Adrenal gland (tissue), 12 donors: ENCODE measurements around the gene FKBP9. TPM values are rescaled to one million over a fixed set of nuclear protein-coding genes. Genes with fewer than 3 reads are reported as not detected.
A peak's percentile ranks its signal among the peaks of the same experiment; 100 is the strongest.

Experiments used
- DNase-seq, 7 donors: peaks; one replicate each; pipeline ENCODE4 v3.0.0-alpha.2; 2019 to 2020
- H3K27ac ChIP-seq, 5 donors: fragments of 200-600 bp; sonication (generic) in 4 of 5; 1 replicate in 3 of 5; 2 replicates in 2 of 5; pipeline versions ENCODE4 v1.5.1 to v1.8.0; 2016 to 2020; ENCODE audit warnings: mild to moderate bottlenecking in 1 of 5
- H3K27me3 ChIP-seq: fragments of 200-600 bp; 2 replicates; pipeline ENCODE4 v1.8.0; 2021
- H3K36me3 ChIP-seq, 2 donors: fragments of 200-600 bp; replicated peaks in 1 of 2; 1 replicate in 1 of 2; 2 replicates in 1 of 2; pipeline versions ENCODE4 v1.5.1 to v1.8.0; 2018 to 2022
- H3K4me1 ChIP-seq, 2 donors: fragments of 200-600 bp; replicated peaks in 1 of 2; 1 replicate in 1 of 2; 2 replicates in 1 of 2; pipeline versions ENCODE4 v1.5.1 to v1.8.0; 2018 to 2021
- H3K4me3 ChIP-seq, 4 donors: fragments of 200-600 bp; sonication (generic) in 3 of 4; one replicate each; pipeline ENCODE4 v1.5.1; 2016 to 2018
- H3K9me3 ChIP-seq, 3 donors: fragments of 200-600 bp; sonication (generic) in 1 of 3; replicated peaks in 1 of 3; 1 replicate in 2 of 3; 2 replicates in 1 of 3; pipeline versions ENCODE4 v1.5.1 to v1.8.0; 2016 to 2021
- POLR2A ChIP-seq, 2 donors: fragments of 450-650 bp; IDR thresholded peaks; one replicate each; pipeline ENCODE4 v1.6.1; 2017; ENCODE audit warnings: antibody characterized with exemption in 2 of 2, mild to moderate bottlenecking in 2 of 2, moderate library complexity in 1 of 2
- WGBS, 4 donors: extraction: QIAGEN DNeasy Blood & Tissue Kit in 2 of 4; methylation state at CpG; one replicate each; pipeline versions ENCODE4 v1.1.5 to v1.1.7; 2013 to 2017; 5-methylcytosine and 5-hydroxymethylcytosine counted together
- intact Hi-C, 2 donors: fragments of 100-400 bp; cut with DNase I; formaldehyde crosslinking; loops; one replicate each; pipeline versions ENCODE4 v1.14.1 to v1.15.0; 2022 to 2023
- polyA plus RNA-seq, 3 donors: library from polyadenylated mRNA; stranded (reverse); fragments of 200-250 nt in 2 of 3; fragments of 350-450 nt in 1 of 3; fragmentation: Illumina TruSeq in 1 of 3; extraction: RNeasy Lipid Tissue Mini Kit (QIAGEN cat#74804) in 1 of 3; gene quantifications; one replicate each; pipeline ENCODE4 v1.2.3, GENCODE V29; 2013 to 2014
- total RNA-seq, 9 donors: library from RNA; depleted of rRNA in 4 of 9; stranded (reverse); fragments of >200 nt in 4 of 9; fragments of 120-200 nt in 1 of 9; fragmentation: NEBNext Ultra II Directional in 1 of 9; extraction: Animal tissue kit (Norgen Biotek cat#: 25700) in 1 of 9; gene quantifications; one replicate each; pipeline versions ENCODE4 v1.1.0 to v1.2.4, GENCODE V29; 2013 to 2023
- TF ChIP-seq, protein P1 (sequence below), 6 experiments: fragments of 450-650 bp in 4 of 6; fragments of 200-600 bp in 2 of 6; sonication (generic) in 1 of 6; IDR thresholded peaks; 1 replicate in 5 of 6; 2 replicates in 1 of 6; pipeline versions ENCODE4 v1.5.1 to v1.8.0; 2016 to 2021; ENCODE audit warnings: antibody characterized with exemption in 6 of 6, mild to moderate bottlenecking in 2 of 6, moderate library complexity in 1 of 6
- donor health status: healthy with polysubstance abuse.
- donor health status: Bipolar disorder and iron deficiency.
- donor health status: DM: yes; HTN: yes; CAD: no.
- donor health status: DM: no; HTN: no; CAD: no.
- donor health status: DM: no; HTN: no; CAD: no.
- donor health status: DM: yes; HTN: yes; CAD: no.

FKBP9 gene
- total and polyA plus RNA-seq, 12 donors, result 26.8 to 299 (median 144) TPM

DNA sequence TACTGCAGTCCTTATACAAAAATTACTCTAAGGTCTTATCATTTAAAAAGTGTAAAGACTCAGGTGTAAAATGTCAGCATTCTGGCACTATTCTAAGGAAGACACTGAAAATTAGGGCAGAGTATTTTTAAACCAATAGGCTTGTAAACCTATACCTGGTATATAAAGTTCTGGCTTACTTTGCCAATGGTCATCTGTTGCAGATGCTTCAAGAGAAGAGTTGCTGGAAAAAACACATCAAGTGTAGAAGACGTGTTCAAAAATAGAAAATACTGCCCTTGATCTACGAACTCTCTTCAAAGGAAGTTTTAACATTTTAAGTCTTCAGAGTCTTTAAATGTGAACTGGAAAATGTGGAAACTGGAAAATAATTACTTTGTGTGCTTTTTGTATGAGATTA lies 81.4 kb downstream of the FKBP9 start:
- Histone ChIP-seq H3K36me3 (no peaks in the 10 kb centered on the region), H3K27ac (peak overlapping the region in 4 of 5 donors; percentile 35 to 76 (median 55)), H3K4me1 (peaks cover 13 to 54% of the 10 kb centered on the region in 2 donors), H3K27me3 (no peaks in the 10 kb centered on the region), H3K9me3 (no peaks in the 10 kb centered on the region), H3K4me3 (peak overlapping the region in 1 of 4 donors; percentile 60)
- intact Hi-C loops, result no loop called here
- no peak for TF ChIP-seq POLR2A (IDR thresholded peaks at IDR 0.05)
- TF ChIP-seq, protein P1, sequence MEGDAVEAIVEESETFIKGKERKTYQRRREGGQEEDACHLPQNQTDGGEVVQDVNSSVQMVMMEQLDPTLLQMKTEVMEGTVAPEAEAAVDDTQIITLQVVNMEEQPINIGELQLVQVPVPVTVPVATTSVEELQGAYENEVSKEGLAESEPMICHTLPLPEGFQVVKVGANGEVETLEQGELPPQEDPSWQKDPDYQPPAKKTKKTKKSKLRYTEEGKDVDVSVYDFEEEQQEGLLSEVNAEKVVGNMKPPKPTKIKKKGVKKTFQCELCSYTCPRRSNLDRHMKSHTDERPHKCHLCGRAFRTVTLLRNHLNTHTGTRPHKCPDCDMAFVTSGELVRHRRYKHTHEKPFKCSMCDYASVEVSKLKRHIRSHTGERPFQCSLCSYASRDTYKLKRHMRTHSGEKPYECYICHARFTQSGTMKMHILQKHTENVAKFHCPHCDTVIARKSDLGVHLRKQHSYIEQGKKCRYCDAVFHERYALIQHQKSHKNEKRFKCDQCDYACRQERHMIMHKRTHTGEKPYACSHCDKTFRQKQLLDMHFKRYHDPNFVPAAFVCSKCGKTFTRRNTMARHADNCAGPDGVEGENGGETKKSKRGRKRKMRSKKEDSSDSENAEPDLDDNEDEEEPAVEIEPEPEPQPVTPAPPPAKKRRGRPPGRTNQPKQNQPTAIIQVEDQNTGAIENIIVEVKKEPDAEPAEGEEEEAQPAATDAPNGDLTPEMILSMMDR (IDR thresholded peaks at IDR 0.05), result no peak
- DNase-seq, result no peak
- 9 to 17% (median 12%) methylated on average over 2 of the region's 2 CpGs for WGBS, 4 donors

DNA sequence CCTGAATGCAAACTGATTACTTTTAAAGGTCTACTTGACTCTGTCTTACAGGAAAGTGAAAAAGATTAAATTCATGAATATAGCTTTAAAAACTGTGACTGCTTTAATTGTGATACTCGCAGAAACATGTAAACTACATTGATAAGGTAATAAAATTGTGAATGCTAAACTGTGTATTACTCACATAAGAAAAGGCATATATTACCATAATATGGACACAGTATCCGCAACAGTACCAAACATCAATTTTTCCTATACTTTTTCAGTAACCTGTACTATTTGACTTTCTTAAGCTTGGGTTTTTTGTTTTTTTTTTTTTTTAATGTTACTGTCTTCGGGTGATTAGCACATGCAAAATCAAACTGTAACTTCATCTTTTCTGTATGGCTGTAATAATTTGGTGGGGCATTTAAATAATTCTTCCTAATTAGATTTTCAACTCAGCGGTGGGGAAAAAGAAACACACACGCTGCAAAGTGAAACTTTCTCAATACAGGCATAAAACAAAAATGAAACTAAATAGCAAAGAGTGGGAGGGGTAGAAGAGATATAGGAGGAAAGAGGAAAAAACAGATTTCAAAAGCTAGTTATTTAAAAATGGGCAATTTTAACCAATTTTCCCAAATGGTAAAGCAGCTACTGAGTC lies 82.1 kb downstream of the FKBP9 start:
- no peaks in the 10 kb centered on the region for H3K36me3 ChIP-seq
- H3K9me3 ChIP-seq, result no peaks in the 10 kb centered on the region
- peaks cover 13 to 58% of the 10 kb centered on the region in 2 donors for H3K4me1 ChIP-seq
- intact Hi-C loops, result no loop called here
- H3K4me3 ChIP-seq, result peak overlapping the region in 3 of 4 donors; percentile 4 to 60 (median 27)
- H3K27ac ChIP-seq, result peak overlapping the region in 4 of 5 donors; percentile 35 to 76 (median 60)
- 2 to 8% (median 6%) methylated on average over 5 of the region's 5 CpGs for WGBS, 4 donors
- DNase-seq, result no peak
- no peak for TF ChIP-seq POLR2A (IDR thresholded peaks at IDR 0.05)
- TF ChIP-seq, protein P1 (IDR thresholded peaks at IDR 0.05), result no peak
- H3K27me3 ChIP-seq, result no peaks in the 10 kb centered on the region

- peak overlapping the region; percentile 35 to 76 (median 60) for H3K27ac ChIP-seq
- TF ChIP-seq, protein P1 (IDR thresholded peaks at IDR 0.05), result no peak
- no peak for TF ChIP-seq POLR2A (IDR thresholded peaks at IDR 0.05)
- H3K4me1 ChIP-seq, result peaks cover 13 to 58% of the 10 kb centered on the region in 2 donors
- no peak for DNase-seq
- H3K27me3 ChIP-seq, result no peaks in the 10 kb centered on the region
- H3K4me3 ChIP-seq, result peak overlapping the region in 3 of 4 donors; percentile 4 to 60 (median 27)
- no peaks in the 10 kb centered on the region for H3K9me3 ChIP-seq
- no peaks in the 10 kb centered on the region for H3K36me3 ChIP-seq
- WGBS, 4 donors, result 18 to 24% (median 23%) methylated on average over 1 of the region's 1 CpG
- intact Hi-C loops, result no loop called here
Measured at GRCh38 chr7:33039903-33040292, 82.7 kb downstream of the FKBP9 start.

- Histone ChIP-seq H3K4me1 (peaks cover 13 to 59% of the 10 kb centered on the region in 2 donors), H3K9me3 (no peaks in the 10 kb centered on the region), H3K4me3 (peak overlapping the region in 1 of 4 donors; percentile 60), H3K36me3 (no peaks in the 10 kb centered on the region), H3K27ac (peak overlapping the region; percentile 57 to 76 (median 60)), H3K27me3 (no peaks in the 10 kb centered on the region)
- intact Hi-C loops, result no loop called here
- DNase-seq, result peak in 5 of 7 donors; percentile 37 to 47 (median 45)
- WGBS, 4 donors, result 16 to 34% (median 20%) methylated on average over 9 of the region's 9 CpGs
- TF ChIP-seq POLR2A (IDR thresholded peaks at IDR 0.05), result peak in 1 of 2 donors; percentile 49
- TF ChIP-seq, protein P1 (IDR thresholded peaks at IDR 0.05), result no peak
Measured at GRCh38 chr7:33040803-33041516, 83.7 kb downstream of the FKBP9 start.
